HG02571 (cell line): ENCODE results near the gene TMEM239.
"Not testable (repeated sequence)": the region's sequence is repeated elsewhere in the genome, so short reads cannot be mapped to it uniquely, and the experiment has no call there.

Experiments used
- ATAC-seq: cut with Tn5 transposase; IDR thresholded peaks from one replicate; pipeline ENCODE4 v1.9.1; 2021; ENCODE audit warnings: mild to moderate bottlenecking, moderate library complexity; ENCODE audit not compliant: unreplicated experiment

Gene TMEM239

GRCh38 chr20:2816030-2816582, at the start of gene TMEM239:
TSS of gene TMEM239 (plus strand) at chr20:2816364. CDS start at chr20:2816555, 191 bp downstream.
- ATAC-seq: no peak

GRCh38 chr20:2767768-2768631, 48.2 kb upstream of the TMEM239 start:
- no peak for ATAC-seq

GRCh38 chr20:2768632-2769015, 47.5 kb upstream of the TMEM239 start:
- ATAC-seq: no peak

- ATAC-seq: not testable (repeated sequence)
Measured at GRCh38 chr20:2770091-2770490, 46.1 kb upstream of the TMEM239 start.

- ATAC-seq: no peak
Measured at GRCh38 chr20:2771631-2772080, 44.5 kb upstream of the TMEM239 start.

GRCh38 chr20:2773812-2774211, 42.4 kb upstream of the TMEM239 start:
- ATAC-seq: no peak

GRCh38 chr20:2775139-2775538, 41.0 kb upstream of the TMEM239 start:
- no peak for ATAC-seq

GRCh38 chr20:2778602-2779321, 37.4 kb upstream of the TMEM239 start:
- no peak for ATAC-seq

GRCh38 chr20:2780948-2781347, 35.2 kb upstream of the TMEM239 start:
- no peak for ATAC-seq

GRCh38 chr20:2783908-2784566, 32.1 kb upstream of the TMEM239 start:
- no peak for ATAC-seq

GRCh38 chr20:2793471-2793870, 22.7 kb upstream of the TMEM239 start:
- ATAC-seq: no peak

GRCh38 chr20:2794202-2794748, 21.9 kb upstream of the TMEM239 start:
- ATAC-seq: no peak

- ATAC-seq: no peak
Measured at GRCh38 chr20:2794866-2795447, 21.2 kb upstream of the TMEM239 start.

GRCh38 chr20:2795451-2795850, 20.7 kb upstream of the TMEM239 start:
- ATAC-seq: no peak

GRCh38 chr20:2796011-2796660, 20.0 kb upstream of the TMEM239 start:
- ATAC-seq: no peak

- ATAC-seq: no peak
Measured at GRCh38 chr20:2797136-2797983, 18.8 kb upstream of the TMEM239 start.

GRCh38 chr20:2798095-2798805, 17.9 kb upstream of the TMEM239 start:
- no peak for ATAC-seq

GRCh38 chr20:2798814-2799213, 17.4 kb upstream of the TMEM239 start:
- ATAC-seq: no peak
